ENCODE measurements around the gene LRMDA. TPM values are rescaled to one million over a fixed set of nuclear protein-coding genes. Genes with fewer than 3 reads are reported as not detected.
"Not testable (repeated sequence)": the region's sequence is repeated elsewhere in the genome, so short reads cannot be mapped to it uniquely, and the experiment has no call there.

The LRMDA gene
- total RNA-seq, 1 donor from 2014 or later: 4.5 TPM

GRCh38 chr10:75764974-75765788 lies 333.8 kb downstream of the LRMDA start:
- no peak for DNase-seq (ENCODE audit: low spot score)
- intact Hi-C loops (cut with DNase I): no loop called here

GRCh38 chr10:75765789-75766096 lies 334.3 kb downstream of the LRMDA start:
- intact Hi-C loops (cut with DNase I): no loop called here

DNA sequence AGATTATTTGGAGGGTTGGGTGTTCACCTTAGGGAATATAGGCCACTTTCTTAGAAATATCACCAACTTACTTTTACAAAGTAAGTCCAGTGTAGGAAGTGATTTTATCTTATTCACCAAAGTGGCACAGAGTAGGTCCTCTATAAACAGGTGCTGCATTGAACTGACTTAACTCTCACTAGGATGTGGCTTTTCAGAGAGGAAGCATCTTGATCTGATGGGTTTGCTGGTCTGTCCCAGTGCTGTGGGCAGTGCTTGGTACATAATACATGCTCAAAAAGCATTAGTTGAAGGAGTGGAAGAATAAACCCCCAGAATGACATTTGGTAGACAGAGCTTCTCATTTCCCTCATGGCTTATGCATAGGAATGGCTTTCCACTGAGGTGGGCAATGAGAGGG lies 334.7 kb downstream of the LRMDA start:
- intact Hi-C loops (cut with DNase I): no loop called here
- DNase-seq (ENCODE audit: low spot score): no peak

More at GRCh38 chr10:75765789-75766096, 334.3 kb downstream of the LRMDA start:
- no peak for DNase-seq (ENCODE audit: low spot score)

GRCh38 chr10:75766752-75767151 lies 335.3 kb downstream of the LRMDA start:
- intact Hi-C loops (cut with DNase I); DNase-seq (ENCODE audit: low spot score): not testable (repeated sequence)

GRCh38 chr10:75770626-75771081 lies 339.2 kb downstream of the LRMDA start:
- intact Hi-C loops (cut with DNase I): loop anchor here (10.0 kb wide), 1 partner anchor 366 kb away; the partner anchor contains the start of gene ZNF503
- no peak for DNase-seq (ENCODE audit: low spot score)

DNA sequence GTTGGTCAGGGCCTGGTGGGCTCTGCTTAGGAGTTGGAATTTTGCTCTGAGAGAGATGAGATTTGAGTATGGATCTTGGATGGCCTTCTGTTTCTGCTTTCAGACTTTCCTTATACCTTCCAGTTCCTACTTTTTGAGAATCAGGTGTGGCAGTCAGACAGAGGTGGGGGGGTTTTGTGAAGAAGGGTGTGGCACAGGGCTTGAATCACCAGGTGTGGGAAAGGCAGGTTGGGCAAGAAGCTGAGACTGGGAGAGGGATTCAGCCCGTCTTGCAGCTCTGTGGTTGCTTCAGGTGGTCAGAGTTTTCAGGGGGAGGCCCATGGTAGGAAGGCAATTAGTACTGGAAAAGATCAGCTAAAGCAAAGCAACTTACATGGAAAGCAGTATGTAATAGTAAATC lies 340.2 kb downstream of the LRMDA start:
- intact Hi-C loops (cut with DNase I): loop anchor here (10.0 kb wide), 1 partner anchor 367 kb away; the partner anchor contains the start of gene ZNF503
- no peak for DNase-seq (ENCODE audit: low spot score)

- intact Hi-C loops (cut with DNase I): loop anchor here (10.0 kb wide), 1 partner anchor 368 kb away; the partner anchor contains the start of gene ZNF503
- DNase-seq (ENCODE audit: low spot score): no peak
Measured at GRCh38 chr10:75772153-75772887, 340.9 kb downstream of the LRMDA start.

DNA sequence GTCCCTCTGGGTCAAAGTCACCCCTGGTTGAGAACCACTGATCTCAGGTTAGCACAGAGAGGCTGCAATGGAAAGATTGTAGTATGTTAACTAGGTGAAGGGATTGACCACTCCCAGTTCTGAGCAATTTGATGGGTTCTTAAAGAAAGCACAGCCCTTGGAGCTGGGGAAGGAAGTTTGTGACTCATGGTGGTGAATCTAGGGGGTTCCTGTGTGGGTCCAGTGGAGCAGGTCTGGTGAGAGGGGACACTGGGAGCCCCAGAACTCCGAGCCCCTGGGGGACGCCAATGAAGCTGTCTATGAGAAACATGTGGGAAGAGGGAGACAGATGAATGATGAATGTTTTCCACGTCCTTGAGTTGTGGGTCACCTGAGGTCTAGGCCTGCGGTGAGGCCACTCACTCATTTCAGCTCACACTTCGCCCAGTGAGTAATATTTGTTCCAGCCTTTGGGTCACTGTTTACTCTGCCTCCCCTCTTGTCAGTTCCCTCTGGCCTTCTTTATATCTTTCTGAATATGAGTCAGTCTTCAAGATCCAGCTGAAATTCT lies 341.9 kb downstream of the LRMDA start:
- intact Hi-C loops (cut with DNase I): loop anchor here (10.0 kb wide), 1 partner anchor 369 kb away; the partner anchor contains the start of gene ZNF503
- DNase-seq (ENCODE audit: low spot score): no peak

DNA sequence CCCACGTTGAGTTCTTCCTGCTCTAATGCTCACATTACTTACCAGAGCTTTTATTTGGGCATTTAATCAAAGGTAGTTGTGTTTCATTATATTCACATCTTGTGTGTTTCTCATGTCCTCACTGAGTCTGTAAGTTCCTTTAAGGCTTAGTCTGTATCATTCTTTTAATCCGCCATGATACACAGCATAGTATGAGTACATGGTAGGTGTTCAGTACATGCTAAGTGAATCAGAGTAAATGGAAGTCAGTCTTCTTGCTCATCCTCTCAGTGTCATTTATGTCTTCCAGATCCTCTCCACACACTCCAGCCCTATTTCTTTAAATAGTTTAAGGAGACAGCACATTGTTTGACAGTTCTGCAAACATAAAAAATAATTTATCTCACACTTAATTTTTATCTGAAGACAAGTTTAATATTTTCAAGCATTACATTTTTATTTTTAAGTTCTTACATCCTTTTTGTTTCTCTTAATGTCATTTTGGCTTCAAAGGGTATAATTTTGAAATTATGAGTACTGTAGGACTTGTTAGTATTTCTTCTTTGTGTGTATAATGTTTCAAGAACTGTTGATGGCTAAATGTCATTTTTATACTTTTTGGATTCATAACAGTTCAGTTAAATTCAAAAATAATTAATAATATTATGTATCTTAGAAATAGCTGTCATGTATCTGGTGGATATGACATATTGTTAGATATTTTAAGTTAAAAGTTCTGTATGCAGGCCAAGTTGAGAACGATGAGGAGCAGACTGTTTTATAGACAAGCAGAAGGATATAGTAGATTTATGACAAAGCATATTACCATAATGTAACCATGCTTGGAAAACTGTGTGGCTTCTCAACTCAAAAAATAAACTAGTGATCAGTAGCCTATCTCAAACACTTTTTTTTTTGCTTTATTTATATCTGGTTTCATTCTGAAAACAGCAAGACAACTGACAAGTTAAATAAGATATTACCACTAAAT lies 342.7 kb downstream of the LRMDA start:
- DNase-seq (ENCODE audit: low spot score): no peak
- intact Hi-C loops (cut with DNase I): loop anchor here (10.0 kb wide), 1 partner anchor 369 kb away; the partner anchor contains the start of gene ZNF503

- DNase-seq (ENCODE audit: low spot score): no peak
Measured at GRCh38 chr10:75774783-75775490, 343.5 kb downstream of the LRMDA start.

GRCh38 chr10:75776738-75777504 lies 345.5 kb downstream of the LRMDA start:
- no peak for DNase-seq (ENCODE audit: low spot score)
- intact Hi-C loops (cut with DNase I): loop anchor here (10.0 kb wide), 1 partner anchor 372 kb away; the partner anchor contains the start of gene ZNF503

More at GRCh38 chr10:75774783-75775490, 343.5 kb downstream of the LRMDA start:
- intact Hi-C loops (cut with DNase I): loop anchor here (10.0 kb wide), 1 partner anchor 370 kb away; the partner anchor contains the start of gene ZNF503

- no peak for DNase-seq (ENCODE audit: low spot score)
- intact Hi-C loops (cut with DNase I): loop anchor here (10.0 kb wide), 1 partner anchor 374 kb away; the partner anchor contains the start of gene ZNF503
Measured at GRCh38 chr10:75778665-75779064, 347.2 kb downstream of the LRMDA start.

DNA sequence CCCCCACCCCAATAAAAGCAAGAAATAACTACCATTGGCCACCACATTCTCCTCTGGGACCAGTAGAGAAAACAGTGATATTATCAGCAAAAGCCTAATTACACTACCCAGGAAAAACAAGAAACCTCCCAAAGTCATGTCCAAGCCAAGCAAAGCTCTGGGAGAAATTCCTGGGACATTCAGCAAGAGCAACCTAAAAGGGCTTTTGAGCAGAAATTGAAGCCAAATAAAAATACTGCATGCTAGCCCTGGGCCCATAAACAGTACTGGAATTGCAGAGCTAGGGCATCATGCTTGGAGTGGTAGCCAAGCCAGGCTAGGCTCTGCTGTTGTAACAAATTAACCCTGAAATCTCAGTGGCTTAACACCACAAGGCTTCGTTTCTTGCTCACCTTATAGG lies 347.9 kb downstream of the LRMDA start:
- intact Hi-C loops (cut with DNase I): loop anchor here (10.0 kb wide), 1 partner anchor 374 kb away; the partner anchor contains the start of gene ZNF503
- no peak for DNase-seq (ENCODE audit: low spot score)

DNA sequence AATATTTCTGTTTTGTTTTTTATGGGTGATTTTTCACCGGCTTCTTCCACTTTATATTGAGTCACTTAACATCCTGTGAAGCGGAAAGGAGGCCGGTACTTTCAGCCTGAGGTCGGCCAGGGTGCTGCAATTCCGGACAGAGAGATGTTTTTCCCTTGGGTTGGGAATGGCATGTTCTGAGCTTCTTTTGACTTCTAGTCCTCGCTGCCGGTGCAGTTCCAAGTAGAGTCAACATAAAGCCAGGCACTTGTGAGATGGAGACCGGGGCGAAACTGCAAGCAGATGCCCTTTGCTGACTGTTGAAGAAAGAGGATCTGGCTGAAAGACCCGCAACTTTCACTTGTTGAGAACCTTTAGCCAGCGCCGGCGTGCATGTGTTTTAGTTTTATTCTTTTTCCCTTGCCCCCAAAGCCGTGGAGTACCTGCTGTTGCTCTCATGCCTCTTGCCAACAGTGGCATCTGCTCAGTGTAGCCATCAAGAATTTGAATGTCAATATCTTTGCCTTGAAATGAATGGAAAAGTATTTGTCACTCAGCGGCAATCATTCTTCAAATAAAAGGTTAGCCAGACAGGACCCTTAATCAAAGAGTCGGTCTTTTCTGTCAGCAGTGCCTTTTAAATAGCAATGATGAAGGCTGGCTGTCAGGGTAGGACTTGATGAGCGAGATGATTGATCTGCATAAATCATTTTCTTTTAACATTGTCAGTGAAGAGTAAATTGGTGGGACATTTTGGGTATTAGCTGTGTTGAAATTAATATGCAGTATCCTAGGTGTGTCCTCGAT lies 351.2 kb downstream of the LRMDA start:
- intact Hi-C loops (cut with DNase I): no loop called here
- DNase-seq (ENCODE audit: low spot score): no peak

- no peak for DNase-seq (ENCODE audit: low spot score)
- intact Hi-C loops (cut with DNase I): no loop called here
Measured at GRCh38 chr10:75788394-75789205, 357.2 kb downstream of the LRMDA start.

- intact Hi-C loops (cut with DNase I): no loop called here
- DNase-seq (ENCODE audit: low spot score): no peak
Measured at GRCh38 chr10:75793848-75794247, 362.4 kb downstream of the LRMDA start.
